Gastrocnemius medialis (tissue), 4 donors: Measurements from ENCODE around the gene ST6GALNAC6. TPM values are rescaled to one million over a fixed set of nuclear protein-coding genes. Genes with fewer than 3 reads are reported as not detected.

Experiments used
- ATAC-seq, 2 donors: fragments of 150-250 bp; one replicate each; pipeline ENCODE4 v1.9.1; 2016
- DNase-seq, 2 donors: peaks; one replicate each; pipeline ENCODE4 v3.0.0-alpha.2; 2019
- H3K27ac ChIP-seq, 4 donors: fragments of 200-600 bp; sonication (generic); 1 replicate in 1 of 4; 2 replicates in 3 of 4; pipeline ENCODE4 v1.5.1; 2016 to 2018; ENCODE audit warnings: mild to moderate bottlenecking in 2 of 4, moderate library complexity in 1 of 4
- H3K27me3 ChIP-seq, 3 donors: fragments of 200-600 bp; sonication (generic) in 2 of 3; 1 replicate in 1 of 3; 2 replicates in 2 of 3; pipeline versions ENCODE4 v1.5.1 to v1.6.0; 2016 to 2019; ENCODE audit warnings: mild to moderate bottlenecking in 1 of 3, moderate library complexity in 1 of 3
- H3K36me3 ChIP-seq, 2 donors: fragments of 200-600 bp; sonication (generic) in 1 of 2; one replicate each; pipeline ENCODE4 v1.5.1; 2017 to 2018
- H3K4me1 ChIP-seq, 2 donors: fragments of 200-600 bp; sonication (generic) in 1 of 2; one replicate each; pipeline ENCODE4 v1.5.1; 2016 to 2017; ENCODE audit warnings: mild to moderate bottlenecking in 2 of 2
- H3K4me3 ChIP-seq, 4 donors: fragments of 200-600 bp; sonication (generic) in 3 of 4; 1 replicate in 1 of 4; 2 replicates in 3 of 4; pipeline ENCODE4 v1.5.1; 2016 to 2019; ENCODE audit warnings: mild to moderate bottlenecking in 2 of 4
- H3K9me3 ChIP-seq, 3 donors: fragments of 200-600 bp; sonication (generic) in 2 of 3; 1 replicate in 1 of 3; 2 replicates in 2 of 3; pipeline ENCODE4 v1.5.1; 2016 to 2019
- CTCF ChIP-seq, 5 experiments: fragments of 450-650 bp in 3 of 5; fragments of 200-600 bp in 2 of 5; sonication (generic) in 2 of 5; IDR thresholded peaks in 4 of 5; conservative IDR thresholded peaks in 1 of 5; 1 replicate in 4 of 5; 2 replicates in 1 of 5; pipeline ENCODE4 v1.5.1; 2016 to 2019; ENCODE audit warnings: antibody characterized with exemption in 5 of 5, mild to moderate bottlenecking in 3 of 5, moderate library complexity in 3 of 5
- POLR2A ChIP-seq, 2 donors: fragments of 450-650 bp; IDR thresholded peaks; one replicate each; pipeline ENCODE4 v1.6.1; 2017; ENCODE audit warnings: antibody characterized with exemption in 2 of 2, mild to moderate bottlenecking in 2 of 2, moderate library complexity in 2 of 2
- in situ Hi-C, 4 donors: fragments of 200-750 bp; cut with MboI; loops; one replicate each; pipeline versions ENCODE4 v1.15.0 to v1.8.0; 2017; ENCODE audit warnings: low sequenced_read_pairs in 4 of 4
- intact Hi-C: fragments of 100-400 bp; cut with DNase I; formaldehyde crosslinking; loops from one replicate; pipeline ENCODE4 v1.15.1; 2023; ENCODE audit warnings: low total_unique reads
- total RNA-seq, 4 donors: library from RNA; depleted of rRNA; stranded (reverse); fragments of >200 nt; gene quantifications; one replicate each; pipeline versions ENCODE4 v1.1.0 to v1.2.3, GENCODE V29; 2016

The ST6GALNAC6 gene
- total RNA-seq, 4 donors from 2014 or later = 46.7 to 69.3 (median 56.9) TPM

- intact Hi-C loops (loop anchor here (1.0 to 5.0 kb wide), 2 partner anchors 93 to 175 kb away; no protein-coding TSS in a partner anchor), in situ Hi-C loops (loop anchor here in 1 of 4 donors (5.0 kb wide), 1 partner anchor 90 kb away; no protein-coding TSS in a partner anchor)
- peak; percentile 85 to 92 (median 89) for TF ChIP-seq CTCF (IDR thresholded peaks at IDR 0.05 in 4 of 5, conservative IDR thresholded peaks at IDR 0.05 in 1 of 5)
- no peak for TF ChIP-seq POLR2A (IDR thresholded peaks at IDR 0.05)
- H3K36me3 ChIP-seq = peaks cover 0 to 7% of the 10 kb centered on the region in 2 donors
- peaks cover 16 to 17% of the 10 kb centered on the region in 2 donors for H3K4me1 ChIP-seq
- no peak overlapping the region for H3K4me3 ChIP-seq
- no peaks in the 10 kb centered on the region for H3K27me3 ChIP-seq
- no peak overlapping the region for H3K27ac ChIP-seq
- DNase-seq = peak; percentile 54 to 81
- no peaks in the 10 kb centered on the region for H3K9me3 ChIP-seq
- ATAC-seq = peak; percentile 58 to 66
These were observed 43.0 kb upstream of the ST6GALNAC6 start for GRCh38 chr9:127942216-127943010.

GRCh38 chr9:127941961-127942215 lies 42.5 kb upstream of the ST6GALNAC6 start:
- H3K27ac ChIP-seq = no peak overlapping the region
- DNase-seq (no peak), ATAC-seq (no peak)
- no peak for TF ChIP-seq CTCF (IDR thresholded peaks at IDR 0.05 in 4 of 5, conservative IDR thresholded peaks at IDR 0.05 in 1 of 5)
- no peak for TF ChIP-seq POLR2A (IDR thresholded peaks at IDR 0.05)
- H3K36me3 ChIP-seq = peaks cover 0 to 7% of the 10 kb centered on the region in 2 donors
- intact Hi-C loops (loop anchor here (5.0 kb wide), 1 partner anchor 175 kb away; no protein-coding TSS in a partner anchor), in situ Hi-C loops (loop anchor here in 1 of 4 donors (5.0 kb wide), 1 partner anchor 90 kb away; no protein-coding TSS in a partner anchor)
- peaks cover 20 to 22% of the 10 kb centered on the region in 2 donors for H3K4me1 ChIP-seq
- no peak overlapping the region for H3K4me3 ChIP-seq
- no peaks in the 10 kb centered on the region for H3K27me3 ChIP-seq
- no peaks in the 10 kb centered on the region for H3K9me3 ChIP-seq

- in situ Hi-C loops (loop anchor here in 1 of 4 donors (5.0 kb wide), 1 partner anchor 91 kb away; no protein-coding TSS in a partner anchor), intact Hi-C loops (loop anchor here (5.0 kb wide), 1 partner anchor 176 kb away; no protein-coding TSS in a partner anchor)
- TF ChIP-seq POLR2A (IDR thresholded peaks at IDR 0.05) (no peak), CTCF (IDR thresholded peaks at IDR 0.05 in 4 of 5, conservative IDR thresholded peaks at IDR 0.05 in 1 of 5) (no peak)
- no peaks in the 10 kb centered on the region for H3K9me3 ChIP-seq
- DNase-seq = no peak
- H3K27me3 ChIP-seq = no peaks in the 10 kb centered on the region
- peaks cover 26 to 28% of the 10 kb centered on the region in 2 donors for H3K4me1 ChIP-seq
- H3K4me3 ChIP-seq = no peak overlapping the region
- no peak for ATAC-seq
- no peak overlapping the region for H3K27ac ChIP-seq
- H3K36me3 ChIP-seq = peaks cover 0 to 8% of the 10 kb centered on the region in 2 donors
These were observed 41.9 kb upstream of the ST6GALNAC6 start for GRCh38 chr9:127941062-127941960.

GRCh38 chr9:127940593-127940992 lies 41.2 kb upstream of the ST6GALNAC6 start:
- Histone ChIP-seq H3K4me3 (no peak overlapping the region), H3K9me3 (no peaks in the 10 kb centered on the region), H3K27me3 (no peaks in the 10 kb centered on the region), H3K4me1 (peaks cover 32 to 33% of the 10 kb centered on the region in 2 donors), H3K27ac (no peak overlapping the region), H3K36me3 (peaks cover 0 to 12% of the 10 kb centered on the region in 2 donors)
- intact Hi-C loops (loop anchor here (5.0 kb wide), 1 partner anchor 177 kb away; no protein-coding TSS in a partner anchor), in situ Hi-C loops (loop anchor here in 1 of 4 donors (5.0 kb wide), 1 partner anchor 92 kb away; no protein-coding TSS in a partner anchor)
- TF ChIP-seq POLR2A (IDR thresholded peaks at IDR 0.05) = no peak
- TF ChIP-seq CTCF (IDR thresholded peaks at IDR 0.05 in 4 of 5, conservative IDR thresholded peaks at IDR 0.05 in 1 of 5) = no peak
- no peak for ATAC-seq
- DNase-seq = no peak
